Subcutaneous adipose tissue (tissue), 4 donors: ENCODE data around the gene KRTAP10-7. TPM values are rescaled to one million over a fixed set of nuclear protein-coding genes. Genes with fewer than 3 reads are reported as not detected.
"Not testable (repeated sequence)": the region's sequence is repeated elsewhere in the genome, so short reads cannot be mapped to it uniquely, and the experiment has no call there.

ENCODE experiments used
- CTCF ChIP-seq: fragments of 450-650 bp; IDR thresholded peaks from one replicate; pipeline ENCODE4 v1.5.1; 2016; ENCODE audit warnings: low read depth, mild to moderate bottlenecking, control low read depth, antibody characterized with exemption, moderate library complexity
- total RNA-seq, 4 donors: library from RNA; depleted of rRNA; stranded (reverse); fragments of >200 nt; gene quantifications; one replicate each; pipeline ENCODE4 v1.1.0, GENCODE V29; 2016

KRTAP10-7 gene
- total RNA-seq, 4 donors from 2014 or later: not detected

- TF ChIP-seq CTCF: not testable (repeated sequence)
Observed at GRCh38 chr21:44580231-44580821, 20.1 kb upstream of the KRTAP10-7 start, which contains the start of gene KRTAP10-5. KRTAP10-5 (minus strand) TSS chr21:44580604; CDS start chr21:44580578, 26 bp downstream.

GRCh38 chr21:44581158-44581557 is 19.2 kb upstream of the KRTAP10-7 start:
- TF ChIP-seq CTCF: no peak

GRCh38 chr21:44582055-44582454 is 18.3 kb upstream of the KRTAP10-7 start:
- no peak for TF ChIP-seq CTCF

- TF ChIP-seq CTCF: no peak
Observed at GRCh38 chr21:44583089-44583799, 17.2 kb upstream of the KRTAP10-7 start.

- no peak for TF ChIP-seq CTCF
Observed at GRCh38 chr21:44583800-44584147, 16.6 kb upstream of the KRTAP10-7 start.

- no peak for TF ChIP-seq CTCF
Observed at GRCh38 chr21:44585892-44586291, 14.5 kb upstream of the KRTAP10-7 start.

GRCh38 chr21:44589094-44589493 is 11.3 kb upstream of the KRTAP10-7 start:
- no peak for TF ChIP-seq CTCF
